Epithelial cell of esophagus (primary cell): ENCODE measurements around the gene ZNF223.
A peak's percentile ranks its signal among the peaks of the same experiment; 100 is the strongest.

Experiments used
- DNase-seq: peaks from one replicate; pipeline ENCODE4 v3.0.0; 2010; ENCODE audit warnings: low read depth
- H3K4me3 ChIP-seq: 2 replicates; pipeline ENCODE4 v1.5.1; 2011; ENCODE audit warnings: mild to moderate bottlenecking, low read length, control low read depth
- TF ChIP-seq, protein P1 (sequence below): IDR thresholded peaks from 2 replicates; pipeline ENCODE4 v1.5.1; 2011; ENCODE audit warnings: low read depth, mild to moderate bottlenecking, low read length, control low read depth, inconsistent platforms; ENCODE audit not compliant: insufficient read depth; ENCODE audit errors: missing control alignments

The ZNF223 gene

DNA sequence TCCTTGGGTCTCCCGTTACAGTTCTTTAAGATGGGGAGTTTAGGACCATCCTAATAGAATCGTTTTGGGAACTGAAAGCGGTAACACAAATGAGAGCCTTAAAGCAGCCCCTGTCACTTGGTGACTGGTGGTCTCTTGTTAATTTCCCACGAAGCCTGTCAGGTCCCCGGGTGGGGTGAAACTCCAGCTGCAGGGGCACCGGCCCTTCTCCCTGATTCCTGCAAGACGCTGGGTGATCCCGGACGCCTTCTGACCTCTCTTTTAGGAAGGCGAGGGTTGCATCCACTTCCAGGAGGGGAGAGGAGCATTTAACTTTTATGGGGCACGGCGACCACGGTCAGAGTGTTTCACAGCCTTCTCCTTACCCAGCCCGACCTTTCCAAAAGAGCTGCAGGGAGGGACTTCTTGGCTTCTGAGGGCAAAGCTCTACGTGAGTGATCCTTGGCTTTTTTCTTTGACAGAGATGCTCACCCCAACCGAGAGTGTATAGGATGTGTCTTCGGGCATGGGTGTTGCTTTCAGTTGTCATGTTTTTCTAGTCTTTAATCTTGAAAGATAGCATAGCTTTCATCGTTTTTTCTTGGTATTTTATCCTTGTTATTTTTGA lies 62.1 kb downstream of the ZNF223 start:
- no peak for DNase-seq
- TF ChIP-seq, protein P1, sequence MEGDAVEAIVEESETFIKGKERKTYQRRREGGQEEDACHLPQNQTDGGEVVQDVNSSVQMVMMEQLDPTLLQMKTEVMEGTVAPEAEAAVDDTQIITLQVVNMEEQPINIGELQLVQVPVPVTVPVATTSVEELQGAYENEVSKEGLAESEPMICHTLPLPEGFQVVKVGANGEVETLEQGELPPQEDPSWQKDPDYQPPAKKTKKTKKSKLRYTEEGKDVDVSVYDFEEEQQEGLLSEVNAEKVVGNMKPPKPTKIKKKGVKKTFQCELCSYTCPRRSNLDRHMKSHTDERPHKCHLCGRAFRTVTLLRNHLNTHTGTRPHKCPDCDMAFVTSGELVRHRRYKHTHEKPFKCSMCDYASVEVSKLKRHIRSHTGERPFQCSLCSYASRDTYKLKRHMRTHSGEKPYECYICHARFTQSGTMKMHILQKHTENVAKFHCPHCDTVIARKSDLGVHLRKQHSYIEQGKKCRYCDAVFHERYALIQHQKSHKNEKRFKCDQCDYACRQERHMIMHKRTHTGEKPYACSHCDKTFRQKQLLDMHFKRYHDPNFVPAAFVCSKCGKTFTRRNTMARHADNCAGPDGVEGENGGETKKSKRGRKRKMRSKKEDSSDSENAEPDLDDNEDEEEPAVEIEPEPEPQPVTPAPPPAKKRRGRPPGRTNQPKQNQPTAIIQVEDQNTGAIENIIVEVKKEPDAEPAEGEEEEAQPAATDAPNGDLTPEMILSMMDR: no peak
- peak overlapping the region; percentile 93 for H3K4me3 ChIP-seq
